Panc1 (cell line): Measurements from ENCODE around the gene TGFBRAP1. TPM values are rescaled to one million over a fixed set of nuclear protein-coding genes. Genes with fewer than 3 reads are reported as not detected.
A peak's percentile ranks its signal among the peaks of the same experiment; 100 is the strongest.

ENCODE experiments used
- ATAC-seq: fragments of 200-7000 bp; cut with Tn5 transposase; 2 replicates; pipeline ENCODE4 v1.9.1; 2020; ENCODE audit warnings: mild to moderate bottlenecking, moderate library complexity
- BruUV-seq: library from RNA; stranded (reverse); fragments of 400-500 nt; replicated peaks from 2 replicates; lab custom pipeline; 2021; lab: Mats Ljungman, UMichigan
- CTCF ChIA-PET: fragments of 300-600 bp; sonication (Branson Sonifier 250); formaldehyde crosslinking; loops from one replicate; lab custom pipeline; 2022; ENCODE audit warnings: antibody characterized with exemption; lab: Charles Lee
- POLR2A ChIA-PET: fragments of 300-600 bp; sonication (Branson Sonifier 250); formaldehyde crosslinking; loops from one replicate; lab custom pipeline; 2022; ENCODE audit warnings: antibody characterized with exemption; lab: Charles Lee
- DNase-seq: peaks from one replicate; pipeline ENCODE4 v3.0.0-alpha.2; 2010; ENCODE audit warnings: low read depth, low spot score
- H3K27ac ChIP-seq: 2 replicates; pipeline ENCODE4 v1.5.1; 2011; ENCODE audit warnings: mild to moderate bottlenecking, low read length, inconsistent platforms
- H3K27me3 ChIP-seq: fragments of 200-500 bp; sonication (Bioruptor generic); 2 replicates; pipeline ENCODE4 v1.6.0; 2014; ENCODE audit warnings: low read length, inconsistent platforms; ENCODE audit not compliant: control insufficient read depth, insufficient read depth
- H3K36me3 ChIP-seq: fragments of 200-500 bp; sonication (Bioruptor generic); 2 replicates; pipeline ENCODE4 v1.5.1; 2014; ENCODE audit warnings: inconsistent platforms, mild to moderate bottlenecking, low read length, moderate library complexity; ENCODE audit not compliant: control insufficient read depth, insufficient read depth
- H3K4me1 ChIP-seq: 2 replicates; pipeline ENCODE4 v1.5.1; 2011; ENCODE audit warnings: inconsistent platforms, mild to moderate bottlenecking, low read length, moderate library complexity; ENCODE audit not compliant: control insufficient read depth, insufficient read depth
- H3K4me3 ChIP-seq, 2 experiments: 2 replicates each; pipeline ENCODE4 v1.5.1; 2011 to 2012; ENCODE audit warnings: low read depth in 2 of 2, low read length in 2 of 2, mild to moderate bottlenecking in 2 of 2, inconsistent platforms in 1 of 2, moderate library complexity in 1 of 2
- H3K9me3 ChIP-seq: fragments of 200-500 bp; sonication (Bioruptor generic); 2 replicates; pipeline ENCODE4 v1.5.1; 2014; ENCODE audit warnings: low read depth, mild to moderate bottlenecking, inconsistent platforms, low read length, moderate library complexity; ENCODE audit not compliant: control insufficient read depth, insufficient read depth
- POLR2AphosphoS5 ChIP-seq: IDR thresholded peaks from 2 replicates; pipeline ENCODE4 v1.6.1; 2012; ENCODE audit warnings: mild to moderate bottlenecking, low read depth, low read length, moderate library complexity
- SIN3A ChIP-seq: IDR thresholded peaks from 2 replicates; pipeline ENCODE4 v1.6.1; 2012; ENCODE audit warnings: low read depth, mild to moderate bottlenecking, low read length, moderate library complexity, borderline replicate concordance; ENCODE audit not compliant: insufficient read depth
- TCF7L2 ChIP-seq: IDR thresholded peaks from 2 replicates; pipeline ENCODE4 v1.6.1; 2011; ENCODE audit warnings: mild to moderate bottlenecking, low read depth, low read length, inconsistent platforms
- in situ Hi-C: cut with HindIII; loops from 2 replicates; pipeline ENCODE4 v1.10.0; 2016; ENCODE audit warnings: low sequenced_read_pairs, low pct_unique_long_range_greater_than_20kb
- intact Hi-C: fragments of 100-400 bp; cut with micrococcal nuclease; formaldehyde crosslinking; loops from one replicate; pipeline ENCODE4 v1.10.0; 2022; ENCODE audit not compliant: unreplicated experiment
- total RNA-seq: library from RNA; stranded (reverse); gene quantifications from one replicate; pipeline ENCODE4 v1.2.1, GENCODE V29; 2021; ENCODE audit not compliant: unreplicated experiment
- TF ChIP-seq, protein P1 (sequence below): fragments of 450-650 bp; IDR thresholded peaks from 2 replicates; pipeline ENCODE4 v1.5.1; 2017; ENCODE audit warnings: mild to moderate bottlenecking
- TF ChIP-seq, protein P2 (sequence below), 2 experiments: IDR thresholded peaks; 2 replicates each; pipeline ENCODE4 v1.6.1; 2011 to 2012; ENCODE audit warnings: low read depth in 2 of 2, control low read depth in 1 of 2, low read length in 1 of 2, mild to moderate bottlenecking in 1 of 2, moderate library complexity in 1 of 2; ENCODE audit not compliant: insufficient read depth in 1 of 2

TGFBRAP1 gene
- total RNA-seq, 1 experiment from 2014 or later = 32.7 TPM

DNA sequence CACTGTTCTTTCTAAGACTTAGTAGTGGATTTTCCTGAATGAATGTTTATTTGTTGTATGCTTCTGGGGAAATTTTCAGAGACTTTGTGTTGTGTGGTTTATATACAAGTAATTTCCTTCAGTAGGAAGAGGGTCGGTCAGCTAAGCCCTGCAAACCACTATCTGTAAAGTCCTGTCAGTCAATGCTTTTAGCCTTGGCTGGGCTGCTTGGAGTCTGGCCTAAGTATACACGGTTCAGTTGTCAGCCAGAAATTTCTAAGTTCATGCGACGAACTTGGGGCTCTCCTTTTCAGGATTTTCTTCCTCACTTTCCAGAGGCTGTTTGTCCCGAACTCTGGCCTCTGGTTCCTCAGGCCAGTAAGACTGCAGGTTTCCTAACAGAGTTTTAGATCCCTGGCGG, 29.1 kb upstream of the TGFBRAP1 start:
- intact Hi-C loops (no loop called here), in situ Hi-C loops (no loop called here)
- 0 out of 2 replicates have a peak, but pooled peaks have one; percentile 20 for ATAC-seq
- peaks cover 35% of the 10 kb centered on the region for H3K36me3 ChIP-seq
- no peaks in the 10 kb centered on the region for H3K9me3 ChIP-seq
- DNase-seq = no peak
- H3K27ac ChIP-seq = peak overlapping the region; percentile 67
- no peaks in the 10 kb centered on the region for H3K27me3 ChIP-seq
- TF ChIP-seq, protein P1, sequence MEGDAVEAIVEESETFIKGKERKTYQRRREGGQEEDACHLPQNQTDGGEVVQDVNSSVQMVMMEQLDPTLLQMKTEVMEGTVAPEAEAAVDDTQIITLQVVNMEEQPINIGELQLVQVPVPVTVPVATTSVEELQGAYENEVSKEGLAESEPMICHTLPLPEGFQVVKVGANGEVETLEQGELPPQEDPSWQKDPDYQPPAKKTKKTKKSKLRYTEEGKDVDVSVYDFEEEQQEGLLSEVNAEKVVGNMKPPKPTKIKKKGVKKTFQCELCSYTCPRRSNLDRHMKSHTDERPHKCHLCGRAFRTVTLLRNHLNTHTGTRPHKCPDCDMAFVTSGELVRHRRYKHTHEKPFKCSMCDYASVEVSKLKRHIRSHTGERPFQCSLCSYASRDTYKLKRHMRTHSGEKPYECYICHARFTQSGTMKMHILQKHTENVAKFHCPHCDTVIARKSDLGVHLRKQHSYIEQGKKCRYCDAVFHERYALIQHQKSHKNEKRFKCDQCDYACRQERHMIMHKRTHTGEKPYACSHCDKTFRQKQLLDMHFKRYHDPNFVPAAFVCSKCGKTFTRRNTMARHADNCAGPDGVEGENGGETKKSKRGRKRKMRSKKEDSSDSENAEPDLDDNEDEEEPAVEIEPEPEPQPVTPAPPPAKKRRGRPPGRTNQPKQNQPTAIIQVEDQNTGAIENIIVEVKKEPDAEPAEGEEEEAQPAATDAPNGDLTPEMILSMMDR = no peak
- TF ChIP-seq, protein P2, sequence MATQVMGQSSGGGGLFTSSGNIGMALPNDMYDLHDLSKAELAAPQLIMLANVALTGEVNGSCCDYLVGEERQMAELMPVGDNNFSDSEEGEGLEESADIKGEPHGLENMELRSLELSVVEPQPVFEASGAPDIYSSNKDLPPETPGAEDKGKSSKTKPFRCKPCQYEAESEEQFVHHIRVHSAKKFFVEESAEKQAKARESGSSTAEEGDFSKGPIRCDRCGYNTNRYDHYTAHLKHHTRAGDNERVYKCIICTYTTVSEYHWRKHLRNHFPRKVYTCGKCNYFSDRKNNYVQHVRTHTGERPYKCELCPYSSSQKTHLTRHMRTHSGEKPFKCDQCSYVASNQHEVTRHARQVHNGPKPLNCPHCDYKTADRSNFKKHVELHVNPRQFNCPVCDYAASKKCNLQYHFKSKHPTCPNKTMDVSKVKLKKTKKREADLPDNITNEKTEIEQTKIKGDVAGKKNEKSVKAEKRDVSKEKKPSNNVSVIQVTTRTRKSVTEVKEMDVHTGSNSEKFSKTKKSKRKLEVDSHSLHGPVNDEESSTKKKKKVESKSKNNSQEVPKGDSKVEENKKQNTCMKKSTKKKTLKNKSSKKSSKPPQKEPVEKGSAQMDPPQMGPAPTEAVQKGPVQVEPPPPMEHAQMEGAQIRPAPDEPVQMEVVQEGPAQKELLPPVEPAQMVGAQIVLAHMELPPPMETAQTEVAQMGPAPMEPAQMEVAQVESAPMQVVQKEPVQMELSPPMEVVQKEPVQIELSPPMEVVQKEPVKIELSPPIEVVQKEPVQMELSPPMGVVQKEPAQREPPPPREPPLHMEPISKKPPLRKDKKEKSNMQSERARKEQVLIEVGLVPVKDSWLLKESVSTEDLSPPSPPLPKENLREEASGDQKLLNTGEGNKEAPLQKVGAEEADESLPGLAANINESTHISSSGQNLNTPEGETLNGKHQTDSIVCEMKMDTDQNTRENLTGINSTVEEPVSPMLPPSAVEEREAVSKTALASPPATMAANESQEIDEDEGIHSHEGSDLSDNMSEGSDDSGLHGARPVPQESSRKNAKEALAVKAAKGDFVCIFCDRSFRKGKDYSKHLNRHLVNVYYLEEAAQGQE (IDR thresholded peaks at IDR 0.05; ENCODE audit: insufficient read depth in 1 of 2, low read depth in 2 of 2, low read length in 1 of 2) = no peak
- TF ChIP-seq POLR2AphosphoS5 = no peak
- no peak for TF ChIP-seq SIN3A
- no peak for TF ChIP-seq TCF7L2
- no TSS peak for BruUV-seq
- peaks cover 29% of the 10 kb centered on the region for H3K4me1 ChIP-seq
- ChIA-PET POLR2A (no interaction called here), CTCF (interaction anchor here (0.5 kb wide), 1 partner anchor 219 kb away, joined by 3 read pairs; no protein-coding TSS in a partner anchor)
- no peak overlapping the region for H3K4me3 ChIP-seq

DNA sequence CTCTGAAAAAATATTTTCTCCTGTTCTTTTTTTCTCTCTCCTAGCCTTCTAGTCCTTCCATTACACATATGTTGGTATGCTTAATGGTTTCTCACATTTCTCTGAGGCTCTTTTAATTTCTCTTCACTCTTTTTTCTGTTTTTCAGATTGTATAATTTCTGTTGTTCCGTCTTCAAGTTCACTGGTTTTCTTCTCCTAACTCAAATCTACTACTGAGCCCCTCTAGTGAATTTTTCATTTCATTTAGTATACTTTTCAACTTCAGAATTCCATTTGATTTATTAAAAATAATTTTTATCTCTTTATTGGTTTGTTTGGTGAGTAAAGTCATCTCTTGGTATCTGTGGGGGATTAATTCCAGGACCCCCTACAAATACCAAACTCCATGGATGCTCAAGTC, 27.6 kb upstream of the TGFBRAP1 start:
- no peak overlapping the region for H3K27ac ChIP-seq
- no TSS peak for BruUV-seq
- TF ChIP-seq, protein P1 = no peak
- TF ChIP-seq POLR2AphosphoS5 = no peak
- no peak overlapping the region for H3K4me3 ChIP-seq
- H3K9me3 ChIP-seq = no peaks in the 10 kb centered on the region
- in situ Hi-C loops = no loop called here
- ATAC-seq = no peak
- DNase-seq = no peak
- ChIA-PET CTCF (interaction anchor here (0.9 to 1.2 kb wide), 2 partner anchors 12 to 242 kb away, joined by 3 to 6 read pairs; no protein-coding TSS in a partner anchor), POLR2A (no interaction called here)
- peaks cover 25% of the 10 kb centered on the region for H3K4me1 ChIP-seq
- H3K27me3 ChIP-seq = no peaks in the 10 kb centered on the region
- H3K36me3 ChIP-seq = peaks cover 27% of the 10 kb centered on the region
- intact Hi-C loops = no loop called here
